HepG2 (cell line): ENCODE data around the gene CCDC88C. TPM values are rescaled to one million over a fixed set of nuclear protein-coding genes. Genes with fewer than 3 reads are reported as not detected.

Experiments used
- ATAC-seq: fragments of 200-7000 bp; cut with Tn5 transposase; 3 replicates; pipeline ENCODE4 v1.9.1; 2020; ENCODE audit warnings: mild to moderate bottlenecking, moderate library complexity
- BruUV-seq: library from RNA; stranded (reverse); fragments of 400-500 nt; replicated peaks from 2 replicates; lab custom pipeline; 2021; lab: Mats Ljungman, UMichigan
- CTCF ChIA-PET: fragments of 300-600 bp; formaldehyde crosslinking; extraction: SDS; loops from one replicate; lab custom pipeline; 2021; ENCODE audit warnings: low total read pairs, inconsistent platforms, low intra/inter-chr PET ratio; lab: Yijun Ruan, JAX
- POLR2A ChIA-PET: fragments of 350-600 bp; sonication (Branson Sonifier 250); formaldehyde crosslinking; loops from one replicate; lab custom pipeline; 2020; ENCODE audit warnings: antibody characterized with exemption, inconsistent platforms; lab: Yijun Ruan, JAX
- DNase-seq: peaks from one replicate; pipeline ENCODE4 v3.0.0-alpha.2; 2015; ENCODE audit warnings: low spot score
- FAIRE-seq: peaks from 3 replicates; lab custom pipeline; 2011; peaks lifted over from hg19 to GRCh38; lab: Jason Lieb, UNC
- H2AFZ ChIP-seq: one replicate; pipeline ENCODE4 v1.6.1; 2011; ENCODE audit warnings: low read length, inconsistent platforms
- H3K27ac ChIP-seq: fragments of 300-600 bp; 3 replicates; pipeline ENCODE4 v1.8.0; 2011; ENCODE audit warnings: mixed run types, mild to moderate bottlenecking, mixed read lengths, low read length, inconsistent platforms; ENCODE audit not compliant: insufficient read depth; ENCODE audit errors: extremely low read length
- H3K27me3 ChIP-seq, 2 experiments: fragments of 200-600 bp in 1 of 2; 2 replicates in 1 of 2; 3 replicates in 1 of 2; pipeline versions ENCODE4 v1.6.0 to v1.8.0; 2011; ENCODE audit warnings: low read length in 2 of 2, mild to moderate bottlenecking in 2 of 2, moderate library complexity in 2 of 2, inconsistent platforms in 1 of 2; ENCODE audit not compliant: insufficient read depth in 2 of 2, control insufficient read depth in 1 of 2
- H3K36me3 ChIP-seq, 2 experiments: fragments of 200-600 bp in 1 of 2; replicated peaks in 1 of 2; 2 replicates in 1 of 2; 3 replicates in 1 of 2; pipeline versions ENCODE4 v1.5.1 to v1.8.0; 2011; ENCODE audit warnings: low read length in 2 of 2, inconsistent platforms in 1 of 2; ENCODE audit not compliant: insufficient read depth in 2 of 2, control insufficient read depth in 1 of 2
- H3K4me1 ChIP-seq: 2 replicates; pipeline ENCODE4 v1.5.1; 2012; ENCODE audit warnings: low read length, inconsistent platforms; ENCODE audit not compliant: insufficient read depth
- H3K4me2 ChIP-seq: 2 replicates; pipeline ENCODE4 v1.6.0; 2011; ENCODE audit warnings: low read depth, low read length, inconsistent platforms
- H3K4me3 ChIP-seq, 3 experiments: fragments of 200-600 bp in 1 of 3; sonication (generic), shearing (Covaris generic) in 1 of 3; replicated peaks in 1 of 3; 2 replicates each; pipeline ENCODE4 v1.5.1; 2011 to 2016; ENCODE audit warnings: low read length in 3 of 3, inconsistent platforms in 2 of 3, low read depth in 2 of 3, mild to moderate bottlenecking in 2 of 3, control low read depth in 1 of 3, mixed read lengths in 1 of 3; ENCODE audit not compliant: insufficient read depth in 1 of 3
- H3K79me2 ChIP-seq: one replicate; pipeline ENCODE4 v1.6.1; 2011; ENCODE audit warnings: low read length, inconsistent platforms; ENCODE audit not compliant: insufficient read depth
- H3K9ac ChIP-seq: 2 replicates; pipeline ENCODE4 v1.6.0; 2011; ENCODE audit warnings: mild to moderate bottlenecking, low read depth, low read length, inconsistent platforms; ENCODE audit not compliant: insufficient read depth
- H3K9me3 ChIP-seq: 2 replicates; pipeline ENCODE4 v1.5.1; 2012; ENCODE audit warnings: mild to moderate bottlenecking, low read length
- H4K20me1 ChIP-seq: 2 replicates; pipeline ENCODE4 v1.6.0; 2011; ENCODE audit warnings: inconsistent platforms, mild to moderate bottlenecking, low read length, moderate library complexity; ENCODE audit not compliant: insufficient read depth
- CBX5 ChIP-seq: sonication (generic); formaldehyde crosslinking; IDR thresholded peaks from 2 replicates; pipeline ENCODE4 v1.4.0; 2020; ENCODE audit warnings: missing genetic modification reagents, borderline replicate concordance
- HNRNPUL1 ChIP-seq: fragments of 200-400 bp; formaldehyde crosslinking; IDR thresholded peaks from 2 replicates; pipeline ENCODE4 v1.6.1; 2017; ENCODE audit warnings: low read depth, mild to moderate bottlenecking, low read length, moderate library complexity
- SMYD3 ChIP-seq: sonication (generic); formaldehyde crosslinking; IDR thresholded peaks from 2 replicates; pipeline ENCODE4 v1.8.1; 2023; ENCODE audit warnings: mild to moderate bottlenecking, missing genetic modification reagents
- ZBTB3 ChIP-seq: sonication (generic); formaldehyde crosslinking; IDR thresholded peaks from 2 replicates; pipeline ENCODE4 v1.4.0; 2020; ENCODE audit warnings: low read depth, mild to moderate bottlenecking, moderate library complexity, missing genetic modification reagents, borderline replicate concordance
- WGBS: methylation state at CpG from one replicate; pipeline ENCODE4 v1.1.6; 2017; ENCODE audit warnings: low lambda C conversion rate; 5-methylcytosine and 5-hydroxymethylcytosine counted together
- in situ Hi-C: cut with HindIII; loops from 2 replicates; pipeline ENCODE4 v1.10.0; 2017; ENCODE audit warnings: low pct_unique_long_range_greater_than_20kb; ENCODE audit not compliant: extremely low pct_ligation_motif_present
- intact Hi-C: fragments of 100-400 bp; cut with micrococcal nuclease; formaldehyde crosslinking; loops from one replicate; pipeline ENCODE4 v1.10.0; 2022; ENCODE audit not compliant: unreplicated experiment
- polyA plus RNA-seq, 8 experiments: library from polyadenylated mRNA; depleted of rRNA in 3 of 8; stranded (reverse) in 7 of 8; unstranded in 1 of 8; fragments of >200 nt; fragmentation: Illumina TruSeq in 4 of 8; extraction: Trizol in 4 of 8; gene quantifications; 2 replicates each; pipeline versions ENCODE4 v1.2.1 to v1.2.3, GENCODE V29; 2011 to 2016; ENCODE audit warnings: low read depth in 4 of 8, missing spikeins in 1 of 8, mixed read lengths in 1 of 8; ENCODE audit not compliant: insufficient read depth in 1 of 8
- total RNA-seq, 5 experiments: library from RNA; depleted of rRNA; stranded (reverse); fragments of >200 nt; fragmentation: Illumina TruSeq; extraction: Trizol; gene quantifications; 2 replicates each; pipeline ENCODE4 v1.2.3, GENCODE V29; 2016; ENCODE audit warnings: low read depth in 1 of 5
- TF ChIP-seq, protein P1 (sequence below): sonication (generic); formaldehyde crosslinking; IDR thresholded peaks from 2 replicates; pipeline ENCODE4 v1.5.0; 2020; ENCODE audit warnings: mild to moderate bottlenecking, missing genetic modification reagents

The CCDC88C gene
- total and polyA plus RNA-seq, 2 of the 13 experiments (the other 11 are each of a cell fraction or from before 2014, with no cell fraction given) = 3.6 to 11.7 TPM

DNA sequence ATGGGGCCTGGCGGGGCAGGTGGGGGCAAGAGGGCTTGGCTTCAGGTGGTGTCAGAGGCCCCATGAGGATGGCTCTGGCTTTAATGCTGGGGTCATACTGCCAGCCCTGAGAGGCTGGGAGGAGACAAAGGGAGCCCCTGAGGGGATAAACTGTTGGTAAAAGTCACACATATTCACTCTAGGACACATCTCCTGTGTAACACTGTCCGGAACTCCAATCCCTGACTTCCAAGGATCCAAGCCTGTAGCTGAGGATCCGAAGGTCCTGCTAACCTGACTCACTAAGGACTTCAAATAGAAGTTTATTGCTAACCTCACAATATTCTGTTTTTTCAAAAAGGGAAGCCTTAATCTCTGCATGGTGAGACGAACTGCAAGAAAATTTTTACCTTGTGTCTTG, 134.0 kb downstream of the CCDC88C start (continued):
- TF ChIP-seq ZBTB3 (CRISPR knock-in tag) = no peak
- TF ChIP-seq, all 625 proteins: peak for 0

DNA sequence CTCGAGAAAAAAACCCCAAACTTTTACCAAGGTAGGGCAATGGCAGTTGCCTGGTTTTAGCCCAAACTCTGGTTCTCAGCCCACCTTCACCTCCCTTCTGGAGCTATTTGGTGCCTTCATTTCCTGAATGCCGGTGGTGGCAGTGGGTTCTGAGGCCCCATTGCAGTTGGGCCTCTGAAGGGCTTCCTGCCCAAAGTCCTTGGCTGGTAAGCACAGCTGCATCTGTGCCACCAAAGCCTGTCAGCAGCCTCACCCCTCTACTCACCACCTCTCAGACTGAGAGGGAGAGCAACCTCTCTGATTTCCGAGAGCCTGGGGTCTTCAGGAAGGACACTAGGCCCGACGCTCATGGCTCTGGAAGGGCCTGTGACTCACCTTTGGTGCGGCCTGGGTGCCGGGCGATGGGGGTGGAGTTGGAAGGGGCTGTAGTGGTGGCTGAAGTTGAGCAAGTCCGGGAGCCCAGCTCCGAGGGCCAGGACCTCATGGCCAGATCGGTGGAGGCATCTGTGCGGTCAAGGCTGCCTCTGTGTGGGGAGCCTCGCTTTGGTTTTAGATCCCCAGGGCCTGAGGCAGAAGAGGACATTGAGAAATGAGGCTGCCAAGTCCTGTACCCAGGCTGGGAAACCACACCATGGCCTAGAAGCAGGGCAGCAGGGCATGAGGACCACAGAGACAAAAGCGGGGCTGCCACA, 134.5 kb downstream of the CCDC88C start:
- Histone ChIP-seq H3K27ac (no peak overlapping the region), H3K9me3 (no peaks in the 10 kb centered on the region), H3K4me1 (no peaks in the 10 kb centered on the region), H3K79me2 (no peaks in the 10 kb centered on the region), H3K4me3 (no peak overlapping the region), H4K20me1 (no peaks in the 10 kb centered on the region), H3K9ac (no peak overlapping the region), H3K4me2 (no peak overlapping the region), H3K27me3 (no peaks in the 10 kb centered on the region), H2AFZ (no peak overlapping the region), H3K36me3 (peaks cover 9 to 65% of the 10 kb centered on the region in 2 experiments; a peak in 3 of 5 replicates)
- DNase-seq (no peak), FAIRE-seq (no peak), ATAC-seq (no peak)
- in situ Hi-C loops = loop anchor here (10.0 kb wide), 1 partner anchor 378 kb away; no protein-coding TSS in a partner anchor
- no TSS peak for BruUV-seq
- WGBS = 96% methylated on average over 13 of the region's 14 CpGs
- TF ChIP-seq SMYD3 (CRISPR knock-in tag) (no peak), HNRNPUL1 (no peak), CBX5 (CRISPR knock-in tag) (no peak)
- TF ChIP-seq, protein P1, sequence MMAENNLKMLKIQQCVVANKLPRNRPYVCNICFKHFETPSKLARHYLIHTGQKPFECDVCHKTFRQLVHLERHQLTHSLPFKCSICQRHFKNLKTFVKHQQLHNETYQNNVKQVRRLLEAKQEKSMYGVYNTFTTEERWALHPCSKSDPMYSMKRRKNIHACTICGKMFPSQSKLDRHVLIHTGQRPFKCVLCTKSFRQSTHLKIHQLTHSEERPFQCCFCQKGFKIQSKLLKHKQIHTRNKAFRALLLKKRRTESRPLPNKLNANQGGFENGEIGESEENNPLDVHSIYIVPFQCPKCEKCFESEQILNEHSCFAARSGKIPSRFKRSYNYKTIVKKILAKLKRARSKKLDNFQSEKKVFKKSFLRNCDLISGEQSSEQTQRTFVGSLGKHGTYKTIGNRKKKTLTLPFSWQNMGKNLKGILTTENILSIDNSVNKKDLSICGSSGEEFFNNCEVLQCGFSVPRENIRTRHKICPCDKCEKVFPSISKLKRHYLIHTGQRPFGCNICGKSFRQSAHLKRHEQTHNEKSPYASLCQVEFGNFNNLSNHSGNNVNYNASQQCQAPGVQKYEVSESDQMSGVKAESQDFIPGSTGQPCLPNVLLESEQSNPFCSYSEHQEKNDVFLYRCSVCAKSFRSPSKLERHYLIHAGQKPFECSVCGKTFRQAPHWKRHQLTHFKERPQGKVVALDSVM (CRISPR knock-in tag) = no peak
- ChIA-PET POLR2A (no interaction called here), CTCF (no interaction called here)
- intact Hi-C loops = no loop called here
